SK-N-SH treated with all-trans-retinoic acid at 6 μM for 48 hours (cell line): ENCODE results near the gene FBLL1.
"Not testable (repeated sequence)": the region's sequence is repeated elsewhere in the genome, so short reads cannot be mapped to it uniquely, and the experiment has no call there.

Source experiments
- CSDC2 ChIP-seq: fragments of 250-450 bp; sonication (Bioruptor Pico); IDR thresholded peaks from 2 replicates; pipeline ENCODE4 v1.5.0; 2020; ENCODE audit warnings: mild to moderate bottlenecking, moderate library complexity
- ESRRG ChIP-seq: fragments of 250-450 bp; sonication (Bioruptor Pico); IDR thresholded peaks from 2 replicates; pipeline ENCODE4 v1.6.1; 2021; ENCODE audit warnings: mild to moderate bottlenecking
- ISL1 ChIP-seq: fragments of 250-450 bp; sonication (Bioruptor Pico); IDR thresholded peaks from 2 replicates; pipeline ENCODE4 v2.1.2; 2022; ENCODE audit warnings: mild to moderate bottlenecking, moderate library complexity
- PPARA ChIP-seq: fragments of 250-450 bp; sonication (Bioruptor Pico); IDR thresholded peaks from 2 replicates; pipeline ENCODE4 v1.5.0; 2020; ENCODE audit warnings: mild to moderate bottlenecking, borderline replicate concordance
- RARB ChIP-seq: fragments of 250-450 bp; sonication (Bioruptor Pico); IDR thresholded peaks from 2 replicates; pipeline ENCODE4 v1.8.0; 2021; ENCODE audit warnings: mild to moderate bottlenecking, moderate library complexity
- TCF4 ChIP-seq: fragments of 250-450 bp; sonication (Bioruptor Pico); IDR thresholded peaks from 2 replicates; pipeline ENCODE4 v1.8.0; 2021; ENCODE audit warnings: mild to moderate bottlenecking, moderate library complexity, borderline replicate concordance
- TOX ChIP-seq: fragments of 250-450 bp; sonication (Bioruptor Pico); IDR thresholded peaks from 2 replicates; pipeline ENCODE4 v1.8.0; 2021; ENCODE audit warnings: mild to moderate bottlenecking, moderate library complexity, borderline replicate concordance
- ZFP3 ChIP-seq: fragments of 250-450 bp; sonication (Bioruptor Pico); IDR thresholded peaks from 2 replicates; pipeline ENCODE4 v1.5.0; 2020; ENCODE audit warnings: mild to moderate bottlenecking, moderate library complexity
- ZNF70 ChIP-seq: fragments of 450-650 bp; formaldehyde crosslinking; IDR thresholded peaks from 2 replicates; pipeline ENCODE4 v1.5.0; 2020; ENCODE audit warnings: mild to moderate bottlenecking, moderate library complexity
- ZNF8 ChIP-seq: fragments of 450-650 bp; formaldehyde crosslinking; IDR thresholded peaks from 2 replicates; pipeline ENCODE4 v1.5.0; 2020; ENCODE audit warnings: mild to moderate bottlenecking, moderate library complexity
- TF ChIP-seq, protein P1 (sequence below): fragments of 250-450 bp; sonication (Bioruptor Pico); IDR thresholded peaks from 2 replicates; pipeline ENCODE4 v1.8.0; 2021; ENCODE audit warnings: low read depth, mild to moderate bottlenecking, moderate library complexity, borderline replicate concordance
- TF ChIP-seq, protein P2 (sequence below): fragments of 250-450 bp; sonication (Bioruptor Pico); IDR thresholded peaks from 2 replicates; pipeline ENCODE4 v1.8.0; 2020; ENCODE audit warnings: mild to moderate bottlenecking, moderate library complexity, borderline replicate concordance

DNA sequence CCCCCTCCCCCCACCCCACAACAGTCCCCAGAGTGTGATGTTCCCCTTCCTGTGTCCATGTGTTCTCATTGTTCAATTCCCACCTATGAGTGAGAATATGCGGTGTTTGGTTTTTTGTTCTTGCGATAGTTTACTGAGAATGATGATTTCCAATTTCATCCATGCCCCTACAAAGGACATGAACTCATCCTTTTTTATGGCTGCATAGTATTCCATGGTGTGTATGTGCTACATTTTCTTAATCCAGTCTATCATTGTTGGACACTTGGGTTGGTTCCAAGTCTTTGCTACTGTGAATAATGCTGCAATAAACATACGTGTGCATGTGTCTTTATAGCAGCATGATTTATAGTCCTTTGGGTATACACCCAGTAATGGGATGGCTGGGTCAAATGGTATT is 44.6 kb downstream of the FBLL1 start:
- not testable (repeated sequence) for TF ChIP-seq TCF4 (CRISPR knock-in tag); RARB (CRISPR knock-in tag); TOX (CRISPR knock-in tag); ZFP3 (CRISPR knock-in tag); ZNF70; ISL1; PPARA (CRISPR knock-in tag); CSDC2; ZNF8 (CRISPR knock-in tag); ESRRG (CRISPR knock-in tag)
- TF ChIP-seq, protein P1, sequence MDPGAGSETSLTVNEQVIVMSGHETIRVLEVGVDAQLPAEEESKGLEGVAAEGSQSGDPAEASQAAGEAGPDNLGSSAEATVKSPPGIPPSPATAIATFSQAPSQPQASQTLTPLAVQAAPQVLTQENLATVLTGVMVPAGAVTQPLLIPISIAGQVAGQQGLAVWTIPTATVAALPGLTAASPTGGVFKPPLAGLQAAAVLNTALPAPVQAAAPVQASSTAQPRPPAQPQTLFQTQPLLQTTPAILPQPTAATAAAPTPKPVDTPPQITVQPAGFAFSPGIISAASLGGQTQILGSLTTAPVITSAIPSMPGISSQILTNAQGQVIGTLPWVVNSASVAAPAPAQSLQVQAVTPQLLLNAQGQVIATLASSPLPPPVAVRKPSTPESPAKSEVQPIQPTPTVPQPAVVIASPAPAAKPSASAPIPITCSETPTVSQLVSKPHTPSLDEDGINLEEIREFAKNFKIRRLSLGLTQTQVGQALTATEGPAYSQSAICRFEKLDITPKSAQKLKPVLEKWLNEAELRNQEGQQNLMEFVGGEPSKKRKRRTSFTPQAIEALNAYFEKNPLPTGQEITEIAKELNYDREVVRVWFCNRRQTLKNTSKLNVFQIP (CRISPR knock-in tag): not testable (repeated sequence)
- TF ChIP-seq, protein P2, sequence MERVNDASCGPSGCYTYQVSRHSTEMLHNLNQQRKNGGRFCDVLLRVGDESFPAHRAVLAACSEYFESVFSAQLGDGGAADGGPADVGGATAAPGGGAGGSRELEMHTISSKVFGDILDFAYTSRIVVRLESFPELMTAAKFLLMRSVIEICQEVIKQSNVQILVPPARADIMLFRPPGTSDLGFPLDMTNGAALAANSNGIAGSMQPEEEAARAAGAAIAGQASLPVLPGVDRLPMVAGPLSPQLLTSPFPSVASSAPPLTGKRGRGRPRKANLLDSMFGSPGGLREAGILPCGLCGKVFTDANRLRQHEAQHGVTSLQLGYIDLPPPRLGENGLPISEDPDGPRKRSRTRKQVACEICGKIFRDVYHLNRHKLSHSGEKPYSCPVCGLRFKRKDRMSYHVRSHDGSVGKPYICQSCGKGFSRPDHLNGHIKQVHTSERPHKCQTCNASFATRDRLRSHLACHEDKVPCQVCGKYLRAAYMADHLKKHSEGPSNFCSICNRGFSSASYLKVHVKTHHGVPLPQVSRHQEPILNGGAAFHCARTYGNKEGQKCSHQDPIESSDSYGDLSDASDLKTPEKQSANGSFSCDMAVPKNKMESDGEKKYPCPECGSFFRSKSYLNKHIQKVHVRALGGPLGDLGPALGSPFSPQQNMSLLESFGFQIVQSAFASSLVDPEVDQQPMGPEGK (CRISPR knock-in tag): not testable (repeated sequence)
